Measurements from ENCODE around the gene CDC25B.

DNA sequence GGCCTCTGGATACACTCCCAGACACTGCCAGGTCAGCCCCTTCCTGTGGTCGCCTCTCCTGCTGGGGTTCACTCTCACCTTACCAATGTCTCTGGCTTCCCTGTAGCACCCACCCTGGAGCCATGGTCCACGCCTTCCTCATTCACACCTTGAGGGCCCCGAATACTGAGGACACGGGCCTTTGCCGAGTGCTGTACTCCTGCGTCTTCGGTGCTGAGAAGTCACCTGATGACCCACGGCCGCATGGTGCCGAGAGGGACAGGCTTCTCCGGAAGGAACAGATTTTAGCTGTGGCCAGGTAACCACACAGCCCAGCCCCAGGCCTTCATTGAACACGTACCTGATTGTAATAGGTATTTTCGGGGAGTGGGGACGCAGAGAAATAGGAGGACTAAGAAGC is 25.9 kb downstream of the CDC25B start:
- TF ChIP-seq ZC3H10 (CRISPR knock-in tag; IDR thresholded peaks at IDR 0.05): no peak
- TF ChIP-seq, protein P1, sequence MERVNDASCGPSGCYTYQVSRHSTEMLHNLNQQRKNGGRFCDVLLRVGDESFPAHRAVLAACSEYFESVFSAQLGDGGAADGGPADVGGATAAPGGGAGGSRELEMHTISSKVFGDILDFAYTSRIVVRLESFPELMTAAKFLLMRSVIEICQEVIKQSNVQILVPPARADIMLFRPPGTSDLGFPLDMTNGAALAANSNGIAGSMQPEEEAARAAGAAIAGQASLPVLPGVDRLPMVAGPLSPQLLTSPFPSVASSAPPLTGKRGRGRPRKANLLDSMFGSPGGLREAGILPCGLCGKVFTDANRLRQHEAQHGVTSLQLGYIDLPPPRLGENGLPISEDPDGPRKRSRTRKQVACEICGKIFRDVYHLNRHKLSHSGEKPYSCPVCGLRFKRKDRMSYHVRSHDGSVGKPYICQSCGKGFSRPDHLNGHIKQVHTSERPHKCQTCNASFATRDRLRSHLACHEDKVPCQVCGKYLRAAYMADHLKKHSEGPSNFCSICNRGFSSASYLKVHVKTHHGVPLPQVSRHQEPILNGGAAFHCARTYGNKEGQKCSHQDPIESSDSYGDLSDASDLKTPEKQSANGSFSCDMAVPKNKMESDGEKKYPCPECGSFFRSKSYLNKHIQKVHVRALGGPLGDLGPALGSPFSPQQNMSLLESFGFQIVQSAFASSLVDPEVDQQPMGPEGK (CRISPR knock-in tag; IDR thresholded peaks at IDR 0.05; ENCODE audit: borderline replicate concordance): no peak
- TF ChIP-seq POU6F1 (CRISPR knock-in tag; IDR thresholded peaks at IDR 0.05; ENCODE audit: borderline replicate concordance, low read depth): no peak
- no peak for TF ChIP-seq ISL1 (CRISPR knock-in tag; IDR thresholded peaks at IDR 0.05)
- TF ChIP-seq ZFP3 (CRISPR knock-in tag; IDR thresholded peaks at IDR 0.05): no peak
- TF ChIP-seq PPARA (CRISPR knock-in tag; IDR thresholded peaks at IDR 0.05; ENCODE audit: borderline replicate concordance): no peak
- no peak for TF ChIP-seq CSDC2 (CRISPR knock-in tag; IDR thresholded peaks at IDR 0.05)
- no peak for TF ChIP-seq TCF4 (CRISPR knock-in tag; IDR thresholded peaks at IDR 0.05; ENCODE audit: borderline replicate concordance)
- TF ChIP-seq ESRRG (CRISPR knock-in tag; IDR thresholded peaks at IDR 0.05): no peak
